B cell (primary cell): Measurements from ENCODE around the gene FRYL. TPM values are rescaled to one million over a fixed set of nuclear protein-coding genes. Genes with fewer than 3 reads are reported as not detected.
"Not testable (repeated sequence)": the region's sequence is repeated elsewhere in the genome, so short reads cannot be mapped to it uniquely, and the experiment has no call there.

ENCODE experiments used
- ATAC-seq: fragments of 200-7000 bp; cut with Tn5 transposase; one replicate; pipeline ENCODE4 v1.10.0; 2021; ENCODE audit warnings: low read depth, mild to moderate bottlenecking, moderate number of reproducible peaks, moderate library complexity
- CTCF ChIA-PET: fragments of 350-600 bp; sonication (Branson Sonifier 250); formaldehyde crosslinking; loops from one replicate; lab custom pipeline; 2021; ENCODE audit warnings: antibody characterized with exemption, inconsistent platforms; lab: Charles Lee
- POLR2A ChIA-PET: fragments of 350-600 bp; sonication (Branson Sonifier 250); formaldehyde crosslinking; loops from one replicate; lab custom pipeline; 2021; ENCODE audit warnings: antibody characterized with exemption; lab: Charles Lee
- DNase-seq: peaks from one replicate; pipeline ENCODE4 v3.0.0; 2013
- H2AFZ ChIP-seq: 2 replicates; pipeline ENCODE4 v1.6.1; 2012; ENCODE audit warnings: mild to moderate bottlenecking, low read depth, low read length; ENCODE audit not compliant: insufficient read depth, poor library complexity, severe bottlenecking
- H3K27ac ChIP-seq, 2 donors: 1 replicate in 1 of 2; 2 replicates in 1 of 2; pipeline ENCODE4 v1.5.1; 2012 to 2013; ENCODE audit warnings: low read length in 2 of 2, mild to moderate bottlenecking in 2 of 2, moderate library complexity in 1 of 2
- H3K27me3 ChIP-seq, 4 experiments: fragments of 200-600 bp in 1 of 4; sonication (generic) in 1 of 4; replicated peaks in 1 of 4; 1 replicate in 2 of 4; 2 replicates in 2 of 4; pipeline versions ENCODE4 v1.6.1 to v1.7.0; 2013 to 2016; ENCODE audit warnings: low read length in 3 of 4, mild to moderate bottlenecking in 2 of 4, mixed read lengths in 1 of 4, moderate library complexity in 1 of 4; ENCODE audit not compliant: insufficient read depth in 4 of 4, control insufficient read depth in 3 of 4; ENCODE audit errors: control extremely low read depth in 1 of 4
- H3K36me3 ChIP-seq, 2 experiments: replicated peaks in 1 of 2; 1 replicate in 1 of 2; 2 replicates in 1 of 2; pipeline versions ENCODE4 v1.6.1 to v1.7.1; 2013; ENCODE audit warnings: low read length in 1 of 2; ENCODE audit not compliant: insufficient read depth in 2 of 2, control insufficient read depth in 1 of 2; ENCODE audit errors: control extremely low read depth in 1 of 2, extremely low read depth in 1 of 2
- H3K4me1 ChIP-seq, 2 donors: fragments of 200-600 bp in 1 of 2; sonication (generic) in 1 of 2; 1 replicate in 1 of 2; 2 replicates in 1 of 2; pipeline versions ENCODE4 v1.5.1 to v1.6.1; 2013 to 2017; ENCODE audit warnings: low read length in 2 of 2; ENCODE audit not compliant: control insufficient read depth in 2 of 2, insufficient read depth in 2 of 2
- H3K4me2 ChIP-seq: replicated peaks from 2 replicates; pipeline ENCODE3; 2012; ENCODE audit warnings: mild to moderate bottlenecking, low read depth, low read length; ENCODE audit not compliant: poor library complexity, severe bottlenecking
- H3K4me3 ChIP-seq, 5 experiments: fragments of 200-600 bp in 1 of 5; sonication (generic) in 1 of 5; 1 replicate in 3 of 5; 2 replicates in 2 of 5; pipeline versions ENCODE4 v1.5.1 to v1.7.0; 2011 to 2016; ENCODE audit warnings: low read length in 4 of 5, mild to moderate bottlenecking in 4 of 5, low read depth in 2 of 5, control low read depth in 1 of 5, moderate library complexity in 1 of 5; ENCODE audit not compliant: insufficient read depth in 1 of 5; ENCODE audit errors: control extremely low read depth in 1 of 5, extremely low read depth in 1 of 5
- H3K79me2 ChIP-seq: fragments of 200-600 bp; sonication (generic); one replicate; pipeline ENCODE4 v1.6.0; 2016; ENCODE audit warnings: low read length; ENCODE audit not compliant: control insufficient read depth, insufficient read depth
- H3K9ac ChIP-seq: fragments of 200-600 bp; sonication (generic); 2 replicates; pipeline ENCODE4 v1.6.1; 2017; ENCODE audit warnings: mild to moderate bottlenecking, low read length, moderate library complexity
- H3K9me3 ChIP-seq, 3 donors: one replicate each; pipeline versions ENCODE4 v1.6.1 to v1.7.1; 2013; ENCODE audit warnings: low read length in 2 of 3; ENCODE audit not compliant: control insufficient read depth in 2 of 3, insufficient read depth in 1 of 3; ENCODE audit errors: control extremely low read depth in 1 of 3
- H4K20me1 ChIP-seq: 2 replicates; pipeline ENCODE4 v1.6.0; 2012; ENCODE audit warnings: mild to moderate bottlenecking, low read length; ENCODE audit not compliant: insufficient read depth, control insufficient read depth, poor library complexity, severe bottlenecking
- H3K27ac Mint-ChIP-seq: one replicate; pipeline ENCODE4 v1.8.0; 2021; ENCODE audit warnings: mixed read lengths
- H3K27me3 Mint-ChIP-seq: one replicate; pipeline ENCODE4 v1.8.0; 2021; ENCODE audit warnings: mixed read lengths
- H3K4me1 Mint-ChIP-seq: one replicate; pipeline ENCODE4 v1.8.0; 2021; ENCODE audit warnings: mixed read lengths
- H3K4me3 Mint-ChIP-seq: one replicate; pipeline ENCODE4 v1.8.0; 2021; ENCODE audit warnings: mixed read lengths
- H3K9me3 Mint-ChIP-seq: one replicate; pipeline ENCODE4 v1.8.0; 2022; ENCODE audit warnings: mixed read lengths; ENCODE audit not compliant: insufficient read depth
- EZH2 ChIP-seq: IDR thresholded peaks from 2 replicates; pipeline ENCODE4 v1.6.1; 2012; ENCODE audit warnings: borderline replicate concordance, low read depth, mild to moderate bottlenecking, moderate library complexity, low read length; ENCODE audit not compliant: insufficient read depth, poor library complexity, severe bottlenecking
- WGBS: methylation state at CpG from one replicate; pipeline ENCODE4 v1.1.5; 2013; ENCODE audit warnings: missing lambda C conversion rate; ENCODE audit not compliant: insufficient coverage; 5-methylcytosine and 5-hydroxymethylcytosine counted together
- intact Hi-C: fragments of 100-400 bp; cut with micrococcal nuclease; formaldehyde crosslinking; loops from one replicate; pipeline ENCODE4 v1.10.0; 2022
- polyA plus RNA-seq: library from polyadenylated mRNA; depleted of rRNA; stranded (reverse); fragments of >200 nt; gene quantifications from 2 replicates; pipeline ENCODE4 v1.2.3, GENCODE V29; 2012
- total RNA-seq, 2 donors: library from RNA; stranded (reverse); fragments of 120-200 nt in 1 of 2; gene quantifications; 1 replicate in 1 of 2; 2 replicates in 1 of 2; pipeline versions ENCODE4 v1.2.3 to v1.2.4, GENCODE V29; 2013 to 2022
- TF ChIP-seq, protein P1 (sequence below): fragments of 200-600 bp; IDR thresholded peaks from one replicate; pipeline ENCODE4 v1.8.0; 2022; ENCODE audit warnings: antibody characterized with exemption, mild to moderate bottlenecking

Gene FRYL
- total and polyA plus RNA-seq, 2 donors (not counting 1 experiment from before 2014, with no cell fraction given) = 15.5 to 138 TPM

DNA sequence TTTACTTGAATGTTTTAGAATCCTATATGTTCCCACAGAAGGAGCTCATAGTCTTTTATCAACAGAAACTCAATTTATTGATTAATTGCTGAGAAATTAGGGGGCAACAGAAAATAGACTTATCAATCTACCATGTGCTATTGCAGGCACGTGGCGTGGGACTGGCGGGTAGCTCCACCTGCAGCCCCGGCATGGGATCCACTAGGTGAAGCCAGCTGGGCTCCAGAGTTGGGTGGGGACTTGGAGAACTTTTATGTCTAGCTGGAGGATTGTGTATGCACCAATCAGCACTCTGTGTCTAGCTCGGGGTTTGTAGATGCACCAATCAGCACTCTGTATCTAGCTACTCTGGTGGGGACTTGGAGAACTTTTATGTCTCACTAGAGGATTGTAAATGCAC, 47.5 kb upstream of the FRYL start:
- H3K27ac ChIP-seq = no peak overlapping the region
- no peaks in the 10 kb centered on the region for H3K9me3 Mint-ChIP-seq
- no peaks in the 10 kb centered on the region for H3K9me3 ChIP-seq
- no peak overlapping the region for H2AFZ ChIP-seq
- DNase-seq = no peak
- no peaks in the 10 kb centered on the region for H3K27me3 ChIP-seq
- no peak overlapping the region for H3K4me3 Mint-ChIP-seq
- peaks cover 16% of the 10 kb centered on the region for H3K79me2 ChIP-seq
- H3K27ac Mint-ChIP-seq = no peak overlapping the region
- H3K9ac ChIP-seq = no peak overlapping the region
- H3K4me1 Mint-ChIP-seq = peaks cover 22% of the 10 kb centered on the region
- no peaks in the 10 kb centered on the region for H4K20me1 ChIP-seq
- no peak overlapping the region for H3K4me3 ChIP-seq
- no peak overlapping the region for H3K4me2 ChIP-seq
- intact Hi-C loops = no loop called here
- peaks cover 0 to under 1% of the 10 kb centered on the region in 2 experiments for H3K36me3 ChIP-seq
- ATAC-seq = no peak
- ChIA-PET POLR2A (no interaction called here), CTCF (no interaction called here)
- WGBS = 83% methylated on average over 2 of the region's 5 CpGs
- no peak for TF ChIP-seq EZH2
- TF ChIP-seq, protein P1, sequence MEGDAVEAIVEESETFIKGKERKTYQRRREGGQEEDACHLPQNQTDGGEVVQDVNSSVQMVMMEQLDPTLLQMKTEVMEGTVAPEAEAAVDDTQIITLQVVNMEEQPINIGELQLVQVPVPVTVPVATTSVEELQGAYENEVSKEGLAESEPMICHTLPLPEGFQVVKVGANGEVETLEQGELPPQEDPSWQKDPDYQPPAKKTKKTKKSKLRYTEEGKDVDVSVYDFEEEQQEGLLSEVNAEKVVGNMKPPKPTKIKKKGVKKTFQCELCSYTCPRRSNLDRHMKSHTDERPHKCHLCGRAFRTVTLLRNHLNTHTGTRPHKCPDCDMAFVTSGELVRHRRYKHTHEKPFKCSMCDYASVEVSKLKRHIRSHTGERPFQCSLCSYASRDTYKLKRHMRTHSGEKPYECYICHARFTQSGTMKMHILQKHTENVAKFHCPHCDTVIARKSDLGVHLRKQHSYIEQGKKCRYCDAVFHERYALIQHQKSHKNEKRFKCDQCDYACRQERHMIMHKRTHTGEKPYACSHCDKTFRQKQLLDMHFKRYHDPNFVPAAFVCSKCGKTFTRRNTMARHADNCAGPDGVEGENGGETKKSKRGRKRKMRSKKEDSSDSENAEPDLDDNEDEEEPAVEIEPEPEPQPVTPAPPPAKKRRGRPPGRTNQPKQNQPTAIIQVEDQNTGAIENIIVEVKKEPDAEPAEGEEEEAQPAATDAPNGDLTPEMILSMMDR = no peak
- H3K4me1 ChIP-seq = peaks cover 13 to 15% of the 10 kb centered on the region in 2 donors
- H3K27me3 Mint-ChIP-seq = no peaks in the 10 kb centered on the region

DNA sequence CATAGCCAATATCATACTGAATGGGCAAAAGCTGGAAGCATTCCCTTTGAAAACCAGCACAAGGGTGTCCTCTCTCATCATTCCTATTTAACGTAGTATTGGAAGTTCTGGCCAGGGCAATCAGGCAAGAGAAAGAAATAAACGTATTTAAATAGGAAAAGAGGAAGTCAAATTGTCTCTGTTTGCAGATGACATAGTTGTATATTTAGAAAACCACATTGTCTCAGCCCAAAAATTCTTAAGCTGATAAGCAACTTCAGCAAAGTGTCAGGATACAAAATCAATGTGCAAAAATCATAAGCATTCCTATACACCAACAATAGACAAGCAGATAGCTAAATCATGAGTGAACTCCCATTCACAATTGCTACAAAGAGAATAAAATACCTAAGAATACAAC, 41.4 kb upstream of the FRYL start:
- H3K9me3 Mint-ChIP-seq, H3K79me2 ChIP-seq, CTCF ChIA-PET, H3K36me3 ChIP-seq, H4K20me1 ChIP-seq, H3K27me3 ChIP-seq, POLR2A ChIA-PET, H3K4me3 ChIP-seq, H3K9me3 ChIP-seq, intact Hi-C loops, ATAC-seq, H3K4me1 ChIP-seq, H3K27me3 Mint-ChIP-seq, H3K27ac ChIP-seq: not testable (repeated sequence)
- H2AFZ ChIP-seq = peak overlapping the region; percentile 6
- peak; percentile 15 for DNase-seq
- H3K4me3 Mint-ChIP-seq = peak overlapping the region; percentile 60
- peak overlapping the region; percentile 19 for H3K9ac ChIP-seq
- H3K4me2 ChIP-seq = peak overlapping the region; percentile 22
- no CpG with 5 or more reads among the region's 2 CpGs for WGBS
- H3K27ac Mint-ChIP-seq = peak overlapping the region; percentile 81
- H3K4me1 Mint-ChIP-seq = peaks cover 25% of the 10 kb centered on the region
